H9 (cell line): ENCODE measurements around the gene A1BG. TPM values are rescaled to one million over a fixed set of nuclear protein-coding genes. Genes with fewer than 3 reads are reported as not detected.
A peak's percentile ranks its signal among the peaks of the same experiment; 100 is the strongest.

Source experiments
- DNase-seq: peaks from one replicate; pipeline ENCODE4 v3.0.0-alpha.2; 2017
- H2AFZ ChIP-seq: one replicate; pipeline ENCODE4 v1.6.1; 2013; ENCODE audit warnings: mild to moderate bottlenecking, low read length, control low read depth, moderate library complexity
- H2AK5ac ChIP-seq: 2 replicates; pipeline ENCODE4 v1.6.1; 2013; ENCODE audit warnings: low read length, control low read depth, mixed read lengths; ENCODE audit not compliant: insufficient read length
- H2BK120ac ChIP-seq: one replicate; pipeline ENCODE4 v1.6.1; 2013; ENCODE audit warnings: low read depth, mild to moderate bottlenecking, low read length, control low read depth, inconsistent platforms; ENCODE audit not compliant: poor library complexity, severe bottlenecking
- H2BK12ac ChIP-seq: 2 replicates; pipeline ENCODE4 v1.6.1; 2013; ENCODE audit warnings: low read length, control low read depth, mixed read lengths, low read depth; ENCODE audit not compliant: insufficient read length
- H2BK15ac ChIP-seq: 2 replicates; pipeline ENCODE4 v1.6.1; 2013; ENCODE audit warnings: low read depth, low read length, control low read depth
- H2BK20ac ChIP-seq: one replicate; pipeline ENCODE4 v1.6.1; 2013; ENCODE audit warnings: low read depth, mild to moderate bottlenecking, low read length, control low read depth, inconsistent platforms; ENCODE audit not compliant: poor library complexity, severe bottlenecking
- H2BK5ac ChIP-seq: 2 replicates; pipeline ENCODE4 v1.6.1; 2013; ENCODE audit warnings: low read length, control low read depth, mixed read lengths; ENCODE audit not compliant: insufficient read length
- H3K14ac ChIP-seq: 2 replicates; pipeline ENCODE4 v1.6.1; 2013; ENCODE audit warnings: low read length, control low read depth; ENCODE audit not compliant: insufficient read depth
- H3K18ac ChIP-seq: 2 replicates; pipeline ENCODE4 v1.6.1; 2013; ENCODE audit warnings: low read depth, mild to moderate bottlenecking, mixed read lengths, low read length, control low read depth; ENCODE audit not compliant: insufficient read length
- H3K23ac ChIP-seq: 2 replicates; pipeline ENCODE4 v1.6.1; 2013; ENCODE audit warnings: low read length, control low read depth, mixed read lengths, low read depth; ENCODE audit not compliant: insufficient read length
- H3K23me2 ChIP-seq: 2 replicates; pipeline ENCODE4 v1.6.1; 2013; ENCODE audit warnings: low read depth, mild to moderate bottlenecking, mixed read lengths, low read length, control low read depth; ENCODE audit not compliant: insufficient read length, poor library complexity, severe bottlenecking
- H3K27ac ChIP-seq: 2 replicates; pipeline ENCODE4 v1.5.1; 2013; ENCODE audit warnings: low read length, control low read depth, mixed read lengths, low read depth; ENCODE audit not compliant: insufficient read length
- H3K27me3 ChIP-seq: 2 replicates; pipeline ENCODE4 v1.6.1; 2013; ENCODE audit warnings: low read length, control low read depth, inconsistent platforms; ENCODE audit not compliant: insufficient read depth
- H3K4ac ChIP-seq: 2 replicates; pipeline ENCODE4 v1.6.1; 2013; ENCODE audit warnings: low read depth, mild to moderate bottlenecking, control low read depth, inconsistent platforms, low read length, moderate library complexity
- H3K4me1 ChIP-seq: 2 replicates; pipeline ENCODE4 v1.6.1; 2013; ENCODE audit warnings: low read length, control low read depth, inconsistent platforms; ENCODE audit not compliant: insufficient read depth
- H3K4me2 ChIP-seq: 2 replicates; pipeline ENCODE4 v1.6.1; 2013; ENCODE audit warnings: low read length, control low read depth, mixed read lengths; ENCODE audit not compliant: insufficient read length, insufficient read depth
- H3K56ac ChIP-seq: 2 replicates; pipeline ENCODE4 v1.6.1; 2013; ENCODE audit warnings: low read depth, mild to moderate bottlenecking, mixed read lengths, low read length, control low read depth; ENCODE audit not compliant: insufficient read length
- H3K79me1 ChIP-seq: 2 replicates; pipeline ENCODE4 v1.6.1; 2013; ENCODE audit warnings: low read depth, mild to moderate bottlenecking, moderate library complexity, low read length, control low read depth, inconsistent platforms; ENCODE audit not compliant: insufficient read depth, poor library complexity, severe bottlenecking
- H3K79me2 ChIP-seq: 2 replicates; pipeline ENCODE4 v1.6.1; 2013; ENCODE audit warnings: low read length, control low read depth, inconsistent platforms; ENCODE audit not compliant: insufficient read depth
- H3K9ac ChIP-seq: 2 replicates; pipeline ENCODE4 v1.6.1; 2013; ENCODE audit warnings: low read length, control low read depth, mixed read lengths; ENCODE audit not compliant: insufficient read length; ENCODE audit errors: extremely low read depth
- H3K9me3 ChIP-seq: one replicate; pipeline ENCODE4 v1.6.1; 2013; ENCODE audit warnings: low read depth, low read length, inconsistent platforms; ENCODE audit not compliant: control insufficient read depth
- H3T11ph ChIP-seq: one replicate; pipeline ENCODE4 v1.6.1; 2013; ENCODE audit warnings: mild to moderate bottlenecking, low read length, control low read depth, inconsistent platforms
- H4K20me1 ChIP-seq: one replicate; pipeline ENCODE4 v1.6.1; 2013; ENCODE audit not compliant: control insufficient read depth, insufficient read length, insufficient read depth
- H4K5ac ChIP-seq: 2 replicates; pipeline ENCODE4 v1.6.1; 2013; ENCODE audit warnings: low read depth, mild to moderate bottlenecking, mixed read lengths, low read length, control low read depth; ENCODE audit not compliant: insufficient read length
- H4K8ac ChIP-seq: replicated peaks from 2 replicates; pipeline ENCODE4 v1.6.1; 2013; ENCODE audit warnings: low read length, control low read depth, mixed read lengths, low read depth; ENCODE audit not compliant: insufficient read length
- H4K91ac ChIP-seq: 2 replicates; pipeline ENCODE4 v1.6.1; 2013; ENCODE audit warnings: low read depth, mild to moderate bottlenecking, moderate library complexity, mixed read lengths, low read length, control low read depth; ENCODE audit not compliant: insufficient read length
- H3K27ac Mint-ChIP-seq, 3 experiments: 2 replicates in 2 of 3; 3 replicates in 1 of 3; pipeline ENCODE4 v1.8.0; 2020 to 2021; ENCODE audit warnings: mixed read lengths in 3 of 3, mild to moderate bottlenecking in 1 of 3, moderate library complexity in 1 of 3
- H3K27me3 Mint-ChIP-seq: 2 replicates; pipeline ENCODE4 v1.8.0; 2021; ENCODE audit warnings: low read depth, mild to moderate bottlenecking, moderate library complexity, mixed read lengths
- H3K36me3 Mint-ChIP-seq, 3 experiments: 2 replicates in 2 of 3; 3 replicates in 1 of 3; pipeline ENCODE4 v1.8.0; 2020 to 2021; ENCODE audit warnings: low read depth in 3 of 3, mixed read lengths in 3 of 3; ENCODE audit not compliant: insufficient read depth in 1 of 3
- H3K4me1 Mint-ChIP-seq, 2 experiments: 2 replicates each; pipeline ENCODE4 v1.8.0; 2020; ENCODE audit warnings: mixed read lengths in 2 of 2
- H3K4me3 Mint-ChIP-seq, 2 experiments: 2 replicates in 1 of 2; 3 replicates in 1 of 2; pipeline ENCODE4 v1.8.0; 2020 to 2021; ENCODE audit warnings: mild to moderate bottlenecking in 2 of 2, mixed read lengths in 2 of 2, moderate library complexity in 1 of 2
- H3K9me3 Mint-ChIP-seq, 2 experiments: 2 replicates in 1 of 2; 3 replicates in 1 of 2; pipeline ENCODE4 v1.8.0; 2020; ENCODE audit warnings: mild to moderate bottlenecking in 2 of 2, mixed read lengths in 2 of 2, moderate library complexity in 1 of 2
- WGBS: extraction: QIAGEN DNeasy Blood & Tissue Kit; methylation state at CpG from one replicate; pipeline ENCODE4 v1.1.7; 2013; ENCODE audit warnings: missing lambda C conversion rate, low lambda C conversion rate, mixed read lengths; ENCODE audit not compliant: insufficient read length; ENCODE audit errors: extremely low coverage; 5-methylcytosine and 5-hydroxymethylcytosine counted together
- total RNA-seq: library from RNA; stranded (reverse); gene quantifications from 2 replicates; pipeline ENCODE4 v1.2.1, GENCODE V29; 2021
- TF ChIP-seq, protein P1 (sequence below): fragments of 200-600 bp; sonication (generic); conservative IDR thresholded peaks from 3 replicates; pipeline ENCODE4 v1.8.0; 2021; ENCODE audit warnings: antibody characterized with exemption, mild to moderate bottlenecking

Gene A1BG
- total RNA-seq, 1 experiment from 2014 or later: 17.4 TPM

DNA sequence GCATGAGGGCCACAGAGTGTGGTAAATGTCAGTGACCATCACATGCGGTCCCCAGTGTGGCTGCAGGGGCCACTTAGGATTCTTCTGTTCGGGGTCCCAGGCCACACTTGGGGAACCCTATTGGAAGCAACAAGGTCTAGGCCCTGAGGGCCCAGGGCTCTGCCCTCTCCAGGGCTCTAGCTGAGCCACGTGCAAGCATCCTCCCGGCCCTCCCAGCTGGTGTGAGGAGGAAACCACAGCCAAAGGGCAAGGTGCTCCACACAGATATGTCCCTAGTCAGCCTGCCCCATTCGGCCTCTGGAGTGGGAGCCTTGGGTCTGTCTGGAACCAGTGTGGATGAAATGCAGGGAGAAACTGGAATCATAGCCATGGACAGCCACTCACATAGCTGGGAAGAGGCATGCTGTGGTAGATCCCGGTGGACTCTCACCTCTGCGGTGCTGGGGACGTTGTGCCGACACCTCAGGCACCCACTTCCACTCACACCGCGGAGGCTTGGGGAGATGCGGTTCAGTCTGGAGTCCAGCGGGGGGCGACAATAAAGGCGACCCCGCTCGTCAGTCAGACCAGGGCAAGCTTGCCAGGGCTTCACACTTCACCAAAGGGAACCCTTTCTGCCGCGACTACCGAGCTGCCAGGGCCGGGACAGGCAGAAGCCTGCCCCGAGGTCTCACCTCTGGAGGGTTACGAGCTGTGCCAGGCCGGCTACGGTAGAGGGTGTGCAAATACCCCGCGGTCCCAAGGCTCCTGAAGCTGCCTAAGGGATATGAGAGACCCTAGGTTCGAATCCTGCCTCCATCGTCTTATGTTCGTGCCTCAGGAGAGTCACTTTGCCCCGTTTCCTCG lies 13.5 kb upstream of the A1BG start:
- H3K27ac Mint-ChIP-seq: no peak overlapping the region
- no peak overlapping the region for H3K4me3 Mint-ChIP-seq
- Histone ChIP-seq H4K20me1 (no peaks in the 10 kb centered on the region), H2BK12ac (no peak overlapping the region), H2BK5ac (no peak overlapping the region), H2AK5ac (no peak overlapping the region), H3K27me3 (no peaks in the 10 kb centered on the region), H4K5ac (no peak overlapping the region), H3K79me1 (no peaks in the 10 kb centered on the region), H3K4me1 (no peaks in the 10 kb centered on the region), H3K4me2 (no peak overlapping the region), H3K4ac (no peak overlapping the region), H4K8ac (no peak overlapping the region), H3K56ac (no peak overlapping the region), H3K9me3 (no peaks in the 10 kb centered on the region), H3K14ac (no peak overlapping the region), H3K9ac (no peak overlapping the region), H3K27ac (no peak overlapping the region), H3K18ac (no peak overlapping the region), H2BK120ac (no peak overlapping the region), H3K23ac (no peak overlapping the region), H2AFZ (no peak overlapping the region), H3K79me2 (no peaks in the 10 kb centered on the region), H2BK20ac (no peak overlapping the region), H4K91ac (no peak overlapping the region), H3T11ph (no peak overlapping the region), H2BK15ac (no peak overlapping the region), H3K23me2 (peaks cover 3% of the 10 kb centered on the region)
- peaks cover 0 to 5% (median 0%) of the 10 kb centered on the region in 3 experiments; a peak in 2 of 7 replicates for H3K36me3 Mint-ChIP-seq
- TF ChIP-seq, protein P1, sequence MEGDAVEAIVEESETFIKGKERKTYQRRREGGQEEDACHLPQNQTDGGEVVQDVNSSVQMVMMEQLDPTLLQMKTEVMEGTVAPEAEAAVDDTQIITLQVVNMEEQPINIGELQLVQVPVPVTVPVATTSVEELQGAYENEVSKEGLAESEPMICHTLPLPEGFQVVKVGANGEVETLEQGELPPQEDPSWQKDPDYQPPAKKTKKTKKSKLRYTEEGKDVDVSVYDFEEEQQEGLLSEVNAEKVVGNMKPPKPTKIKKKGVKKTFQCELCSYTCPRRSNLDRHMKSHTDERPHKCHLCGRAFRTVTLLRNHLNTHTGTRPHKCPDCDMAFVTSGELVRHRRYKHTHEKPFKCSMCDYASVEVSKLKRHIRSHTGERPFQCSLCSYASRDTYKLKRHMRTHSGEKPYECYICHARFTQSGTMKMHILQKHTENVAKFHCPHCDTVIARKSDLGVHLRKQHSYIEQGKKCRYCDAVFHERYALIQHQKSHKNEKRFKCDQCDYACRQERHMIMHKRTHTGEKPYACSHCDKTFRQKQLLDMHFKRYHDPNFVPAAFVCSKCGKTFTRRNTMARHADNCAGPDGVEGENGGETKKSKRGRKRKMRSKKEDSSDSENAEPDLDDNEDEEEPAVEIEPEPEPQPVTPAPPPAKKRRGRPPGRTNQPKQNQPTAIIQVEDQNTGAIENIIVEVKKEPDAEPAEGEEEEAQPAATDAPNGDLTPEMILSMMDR: no peak
- H3K4me1 Mint-ChIP-seq: no peaks in the 10 kb centered on the region; a peak in 1 of 4 replicates
- no CpG with 5 or more reads among the region's 32 CpGs for WGBS
- no peaks in the 10 kb centered on the region for H3K27me3 Mint-ChIP-seq
- no peaks in the 10 kb centered on the region for H3K9me3 Mint-ChIP-seq
- DNase-seq: peak; percentile 25
